ENCODE measurements around the gene CFAP107. TPM values are rescaled to one million over a fixed set of nuclear protein-coding genes. Genes with fewer than 3 reads are reported as not detected.

Gene CFAP107, protein sequence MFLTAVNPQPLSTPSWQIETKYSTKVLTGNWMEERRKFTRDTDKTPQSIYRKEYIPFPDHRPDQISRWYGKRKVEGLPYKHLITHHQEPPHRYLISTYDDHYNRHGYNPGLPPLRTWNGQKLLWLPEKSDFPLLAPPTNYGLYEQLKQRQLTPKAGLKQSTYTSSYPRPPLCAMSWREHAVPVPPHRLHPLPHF
- not detected in 2 replicates for total RNA-seq

GRCh38 chr1:12745992-12746323 lies at the start of gene CFAP107:
TSS of gene CFAP107 (plus strand) at chr1:12746200. CDS start at chr1:12746431, 231 bp downstream.

DNA sequence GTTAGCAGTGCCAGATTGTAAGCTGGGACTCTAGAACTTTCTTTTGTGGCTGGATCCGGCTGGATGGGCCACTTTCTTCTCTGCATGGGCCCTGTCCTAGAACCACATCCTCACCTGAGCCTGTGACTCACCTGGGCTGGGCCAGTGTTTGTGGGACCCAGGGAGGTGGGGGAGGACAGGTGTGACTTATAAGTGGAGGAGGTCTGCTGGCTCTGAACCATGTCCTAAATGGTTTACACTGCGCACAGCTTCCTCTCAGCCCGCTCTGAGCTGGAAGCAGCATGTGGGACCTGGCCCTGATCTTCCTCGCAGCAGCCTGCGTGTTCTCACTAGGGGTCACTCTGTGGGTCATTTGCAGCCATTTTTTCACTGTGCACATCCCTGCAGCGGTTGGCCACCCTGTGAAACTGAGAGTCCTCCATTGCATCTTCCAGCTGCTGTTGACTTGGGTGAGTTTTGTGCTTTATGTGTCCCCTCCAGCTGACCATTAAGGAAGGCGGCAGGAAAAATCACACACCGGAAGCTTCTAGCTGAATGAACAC lies 30.0 kb upstream of the CFAP107 start, which contains the start of gene AADACL3:
AADACL3 (plus strand) TSS at position 215 of the 542 bp plus-strand sequence; CDS start at position 282, 67 bp downstream.

DNA sequence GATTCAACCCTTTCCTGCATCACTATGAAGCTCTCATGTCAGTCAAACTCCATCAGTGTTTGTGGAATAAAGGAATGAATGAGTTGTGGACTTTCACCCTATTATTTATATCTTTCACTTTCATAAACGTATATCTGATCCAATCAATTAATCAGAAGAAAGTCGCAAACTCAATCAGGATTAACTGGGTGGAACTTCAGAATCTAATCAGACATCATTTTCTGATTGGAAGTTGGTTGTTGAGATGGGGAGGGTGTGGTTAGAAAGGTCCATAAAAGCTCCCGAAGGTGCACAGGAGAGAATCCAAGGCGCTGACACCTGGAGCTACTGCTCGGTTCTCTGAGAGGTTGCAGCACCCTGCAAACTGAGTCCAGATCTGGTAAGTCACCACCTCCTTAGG lies 27.4 kb downstream of the CFAP107 start, which contains the start of gene PRAMEF12:
PRAMEF12 (plus strand) TSS at position 301 of the 400 bp plus-strand sequence. CDS start 1,130 bp downstream, outside the sequence.

GRCh38 chr1:12791097-12791496 lies 45.1 kb downstream of the CFAP107 start, which contains the start of gene PRAMEF1:
TSS of gene PRAMEF1 (plus strand) at chr1:12791397. CDS start at chr1:12793228, 1,831 bp downstream.

Other genes with a start within 250 kb of the CFAP107 start
- gene DHRS3, start 128.0 kb upstream of the CFAP107 start, total RNA-seq, result 61.3 and 430 TPM in 2 replicates
- gene AADACL4, start 102.1 kb upstream of the CFAP107 start, total RNA-seq, result 0.13 TPM in 1 of 2 replicates, not detected in the other
- not detected in 2 replicates for gene AADACL3, start 30.1 kb upstream of the CFAP107 start, total RNA-seq
- not detected in 2 replicates for gene PRAMEF12, start 27.5 kb downstream of the CFAP107 start, total RNA-seq
- gene PRAMEF1, start 45.2 kb downstream of the CFAP107 start, total RNA-seq, result not detected in 2 replicates
- gene PRAMEF11, start 85.2 kb downstream of the CFAP107 start, total RNA-seq, result not detected in 2 replicates
- not detected in 2 replicates for gene HNRNPCL1, start 102.5 kb downstream of the CFAP107 start, total RNA-seq
- not detected in 2 replicates for gene PRAMEF2, start 110.9 kb downstream of the CFAP107 start, total RNA-seq
- gene PRAMEF4, start 140.0 kb downstream of the CFAP107 start, total RNA-seq, result not detected in 2 replicates
- gene PRAMEF10, start 152.1 kb downstream of the CFAP107 start, total RNA-seq, result not detected in 2 replicates
- not detected in 2 replicates for gene PRAMEF7, start 170.4 kb downstream of the CFAP107 start, total RNA-seq
- gene PRAMEF6, start 201.4 kb downstream of the CFAP107 start, total RNA-seq, result not detected in 2 replicates